SJCRH30 (cell line): ENCODE data around the gene CYCS. TPM values are rescaled to one million over a fixed set of nuclear protein-coding genes. Genes with fewer than 3 reads are reported as not detected.
"Not testable (repeated sequence)": the region's sequence is repeated elsewhere in the genome, so short reads cannot be mapped to it uniquely, and the experiment has no call there.

Experiments
- DNase-seq, 2 experiments: peaks; one replicate each; pipeline ENCODE4 v3.0.0-alpha.2; 2015 to 2020
- H3K27ac ChIP-seq: fragments of 250-450 bp; sonication (Bioruptor Pico); 2 replicates; pipeline ENCODE4 v1.5.1; 2020; ENCODE audit warnings: mild to moderate bottlenecking, moderate library complexity
- H3K27me3 ChIP-seq: fragments of 250-450 bp; sonication (Bioruptor Pico); 2 replicates; pipeline ENCODE4 v1.5.1; 2020; ENCODE audit warnings: mild to moderate bottlenecking, moderate library complexity
- H3K36me3 ChIP-seq: fragments of 250-450 bp; sonication (Bioruptor Pico); 2 replicates; pipeline ENCODE4 v1.5.1; 2020; ENCODE audit warnings: mild to moderate bottlenecking, moderate library complexity
- H3K4me1 ChIP-seq: fragments of 250-450 bp; sonication (Bioruptor Pico); 2 replicates; pipeline ENCODE4 v1.5.1; 2020; ENCODE audit warnings: mild to moderate bottlenecking, moderate library complexity
- H3K4me3 ChIP-seq: fragments of 250-450 bp; sonication (Bioruptor Pico); 2 replicates; pipeline ENCODE4 v1.5.1; 2020; ENCODE audit warnings: mild to moderate bottlenecking, moderate library complexity
- H3K9me3 ChIP-seq: fragments of 250-450 bp; sonication (Bioruptor Pico); replicated peaks from 2 replicates; pipeline ENCODE4 v1.5.1; 2020; ENCODE audit warnings: mild to moderate bottlenecking, moderate library complexity
- total RNA-seq: library from RNA; depleted of rRNA; stranded (reverse); fragments of >200 nt; shearing (Covaris generic); gene quantifications from 2 replicates; pipeline ENCODE4 v1.2.3, GENCODE V29; 2014; rRNA removed

Gene CYCS
- total RNA-seq, result 337 and 376 TPM in 2 replicates

DNA sequence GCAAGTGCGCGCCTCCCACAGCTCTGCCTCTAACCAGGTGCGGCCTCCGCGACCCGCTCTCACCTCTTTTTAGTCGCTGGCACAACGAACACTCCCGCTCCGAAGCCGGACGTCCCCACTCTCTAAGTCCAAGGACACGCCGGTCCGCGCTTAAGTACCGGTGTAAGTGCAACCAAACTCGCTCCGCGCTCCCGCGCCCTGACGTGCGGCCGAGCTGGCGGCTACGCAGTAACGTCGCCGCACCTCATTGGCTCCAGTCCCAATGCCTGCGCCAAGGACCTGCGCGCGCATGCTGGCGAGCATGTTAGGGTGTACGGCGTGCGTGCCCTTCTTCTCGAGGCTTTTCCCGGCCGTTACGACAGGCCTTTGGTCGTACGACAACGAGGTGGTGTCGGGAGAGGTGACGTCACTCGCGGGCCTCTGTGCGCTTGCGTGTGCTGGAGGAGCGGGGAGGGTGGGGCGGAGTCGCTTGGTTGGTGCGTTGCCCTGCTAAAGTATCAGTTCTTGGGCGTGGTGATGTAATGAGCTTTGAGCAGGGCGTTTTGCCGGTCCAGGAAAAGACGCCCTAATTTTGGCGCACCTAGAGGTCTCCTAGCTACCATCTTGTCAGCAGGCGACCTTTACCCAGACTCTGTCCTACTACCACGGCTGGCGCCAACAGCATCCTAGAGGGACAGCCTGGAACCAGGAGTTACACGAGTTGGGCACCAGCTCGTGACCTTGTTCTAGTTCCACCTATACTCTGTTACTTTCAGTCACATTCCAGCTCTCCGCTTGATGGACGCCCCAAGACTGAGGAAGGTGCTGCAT lies at the start of gene CYCS:
TSS of gene CYCS (minus strand) at position 124 of the 810 bp plus-strand sequence. CDS start 1,141 bp downstream, outside the sequence.
- H3K27me3 ChIP-seq, result no peaks in the 10 kb centered on the region
- H3K9me3 ChIP-seq, result no peaks in the 10 kb centered on the region
- peak within 1 kb of the TSS; percentile 79 for H3K4me3 ChIP-seq
- H3K4me1 ChIP-seq, result no peaks in the 10 kb centered on the region
- DNase-seq, result peak; percentile 100
- H3K27ac ChIP-seq, result peak within 1 kb of the TSS; percentile 35
- H3K36me3 ChIP-seq, result peaks cover 35% of the 10 kb centered on the region

DNA sequence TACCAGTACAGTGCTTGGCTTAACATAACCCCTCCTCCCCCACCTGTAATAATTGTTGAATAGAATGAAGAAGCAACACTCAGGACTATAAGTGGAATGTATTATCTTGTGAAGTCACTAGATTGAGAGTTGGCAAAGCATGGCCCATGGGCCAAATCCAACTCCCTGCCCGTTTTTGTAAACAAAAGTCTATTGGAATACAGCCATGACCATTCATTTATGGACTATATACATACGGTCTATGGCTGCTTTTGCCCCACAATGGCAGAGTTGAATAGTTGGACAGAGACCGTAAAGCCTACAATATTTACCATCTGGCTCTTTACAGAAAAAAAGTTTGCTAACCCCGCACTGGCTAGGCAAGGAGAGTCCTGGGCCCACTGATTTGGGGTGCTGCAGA lies 48.1 kb upstream of the CYCS start:
- no peaks in the 10 kb centered on the region for H3K27me3 ChIP-seq
- no peak for DNase-seq
- no peaks in the 10 kb centered on the region for H3K9me3 ChIP-seq
- H3K36me3 ChIP-seq, result no peaks in the 10 kb centered on the region
- no peak overlapping the region for H3K4me3 ChIP-seq
- H3K27ac ChIP-seq, result no peak overlapping the region
- no peaks in the 10 kb centered on the region for H3K4me1 ChIP-seq

DNA sequence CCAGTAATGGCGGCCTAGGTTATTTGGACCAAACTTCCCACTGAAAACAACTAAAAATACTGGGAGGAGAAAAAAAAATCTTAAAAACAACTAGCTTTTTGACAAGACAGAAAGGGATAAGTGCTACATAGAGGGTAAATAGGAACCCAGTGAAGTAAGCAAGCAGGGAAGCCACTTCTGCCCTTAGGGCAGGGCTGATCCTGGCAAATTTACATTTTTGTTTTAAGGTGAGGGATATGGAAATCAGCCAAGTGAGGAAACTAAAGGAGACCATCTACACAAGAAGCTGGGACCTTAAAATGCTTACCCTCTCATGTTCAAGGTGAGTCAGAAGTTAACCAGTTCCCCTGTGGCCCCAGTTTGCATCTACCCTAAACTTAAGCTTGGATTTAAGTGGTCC lies 46.5 kb upstream of the CYCS start:
- no peaks in the 10 kb centered on the region for H3K9me3 ChIP-seq
- H3K27me3 ChIP-seq, result no peaks in the 10 kb centered on the region
- no peaks in the 10 kb centered on the region for H3K4me1 ChIP-seq
- no peak overlapping the region for H3K4me3 ChIP-seq
- no peak overlapping the region for H3K27ac ChIP-seq
- peaks cover 8% of the 10 kb centered on the region for H3K36me3 ChIP-seq
- no peak for DNase-seq

DNA sequence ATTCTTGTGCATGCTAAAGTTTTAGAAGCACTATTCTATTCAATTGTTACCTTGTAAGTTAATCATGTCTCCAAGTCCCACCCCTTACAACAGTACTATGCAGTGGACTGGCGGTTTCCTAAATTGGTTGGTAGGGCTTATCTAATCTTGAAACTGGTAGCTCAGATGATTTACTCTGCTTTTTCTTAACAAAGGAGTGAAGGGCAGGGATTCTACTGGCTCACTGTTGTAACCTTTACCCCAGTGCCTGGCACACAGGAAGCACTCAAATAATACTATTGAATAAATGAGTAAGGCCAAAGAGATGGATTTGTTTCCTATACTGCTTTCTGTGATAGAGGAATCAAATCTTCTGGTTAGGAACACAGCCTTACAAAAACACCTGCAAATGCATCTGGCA lies 46.0 kb upstream of the CYCS start:
- H3K4me1 ChIP-seq, result no peaks in the 10 kb centered on the region
- H3K27ac ChIP-seq, result no peak overlapping the region
- DNase-seq, result no peak
- no peaks in the 10 kb centered on the region for H3K9me3 ChIP-seq
- H3K27me3 ChIP-seq, result no peaks in the 10 kb centered on the region
- no peak overlapping the region for H3K4me3 ChIP-seq
- peaks cover 8% of the 10 kb centered on the region for H3K36me3 ChIP-seq

DNA sequence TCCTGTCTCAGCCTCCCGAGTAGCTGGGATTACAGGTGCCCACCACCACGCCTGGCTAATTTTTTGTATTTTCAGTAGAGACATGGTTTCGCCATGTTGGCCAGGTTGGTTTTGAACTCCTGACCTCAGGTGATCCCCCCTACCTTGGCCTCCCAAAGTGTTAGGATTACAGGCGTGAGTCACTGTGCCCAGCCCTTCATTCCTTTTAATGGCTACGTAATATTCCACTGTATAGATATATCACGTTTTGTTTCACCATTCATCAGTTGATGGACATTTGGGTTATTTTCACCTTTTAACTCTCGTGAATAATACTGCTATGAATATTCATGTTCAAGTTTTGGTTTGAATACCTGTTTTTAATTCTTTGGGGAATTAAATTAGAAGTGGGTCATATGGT lies 44.6 kb upstream of the CYCS start:
- no peaks in the 10 kb centered on the region for H3K4me1 ChIP-seq
- no peaks in the 10 kb centered on the region for H3K27me3 ChIP-seq
- peaks cover 8% of the 10 kb centered on the region for H3K36me3 ChIP-seq
- no peaks in the 10 kb centered on the region for H3K9me3 ChIP-seq
- DNase-seq, result no peak
- no peak overlapping the region for H3K4me3 ChIP-seq
- no peak overlapping the region for H3K27ac ChIP-seq

DNA sequence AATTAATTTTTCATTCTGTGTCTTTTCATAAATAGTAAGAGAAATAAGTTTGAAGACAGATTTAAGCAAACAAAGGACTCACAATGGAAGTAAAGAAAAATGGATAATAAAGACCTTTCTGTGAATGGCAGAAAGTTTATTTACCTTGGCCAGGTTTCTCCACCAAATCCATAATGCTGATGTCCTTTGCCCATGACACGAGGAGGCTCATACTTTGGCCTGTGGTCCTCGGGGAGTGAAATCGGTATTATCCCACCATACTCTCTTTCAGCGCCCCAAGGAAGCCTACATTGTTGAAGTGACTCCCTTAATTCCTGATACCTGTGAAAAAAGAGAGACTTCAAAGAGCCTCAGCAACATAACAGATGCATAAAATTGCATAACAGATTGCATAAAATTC lies 43.1 kb upstream of the CYCS start:
- H3K27me3 ChIP-seq, result no peaks in the 10 kb centered on the region
- DNase-seq, result no peak
- no peak overlapping the region for H3K27ac ChIP-seq
- H3K36me3 ChIP-seq, result peaks cover 8% of the 10 kb centered on the region
- no peaks in the 10 kb centered on the region for H3K4me1 ChIP-seq
- no peaks in the 10 kb centered on the region for H3K9me3 ChIP-seq
- no peak overlapping the region for H3K4me3 ChIP-seq

DNA sequence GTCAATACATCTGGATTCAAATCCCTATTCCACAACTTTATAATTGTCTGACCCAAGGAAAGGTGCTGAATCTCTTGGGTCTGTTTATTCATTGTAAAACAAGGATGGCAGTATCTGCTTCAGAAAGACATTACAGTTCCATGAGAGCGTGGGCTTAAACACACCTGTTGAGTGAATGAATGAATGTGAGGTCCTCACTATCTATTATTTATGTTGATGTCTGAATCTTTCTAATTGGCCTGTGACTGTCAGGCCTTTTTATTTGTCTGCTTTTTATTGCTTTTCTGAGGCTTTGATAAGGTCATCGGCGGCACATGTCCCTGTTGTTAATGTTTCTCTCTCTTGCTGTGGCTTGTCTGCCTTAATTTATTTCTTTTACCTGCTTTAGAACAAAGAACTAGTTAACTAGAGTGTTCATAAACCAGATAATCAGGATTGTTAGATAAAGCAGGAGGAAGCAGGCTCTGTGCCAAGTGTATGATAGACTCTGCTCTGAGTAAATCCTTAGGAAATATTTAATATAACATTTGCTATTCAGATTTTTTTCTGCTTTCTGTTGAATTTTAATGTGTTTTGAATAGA lies 42.3 kb upstream of the CYCS start:
- H3K27me3 ChIP-seq, result no peaks in the 10 kb centered on the region
- no peak overlapping the region for H3K27ac ChIP-seq
- H3K36me3 ChIP-seq, result peaks cover 8% of the 10 kb centered on the region
- H3K9me3 ChIP-seq, result no peaks in the 10 kb centered on the region
- no peak overlapping the region for H3K4me3 ChIP-seq
- DNase-seq, result no peak
- H3K4me1 ChIP-seq, result no peaks in the 10 kb centered on the region

DNA sequence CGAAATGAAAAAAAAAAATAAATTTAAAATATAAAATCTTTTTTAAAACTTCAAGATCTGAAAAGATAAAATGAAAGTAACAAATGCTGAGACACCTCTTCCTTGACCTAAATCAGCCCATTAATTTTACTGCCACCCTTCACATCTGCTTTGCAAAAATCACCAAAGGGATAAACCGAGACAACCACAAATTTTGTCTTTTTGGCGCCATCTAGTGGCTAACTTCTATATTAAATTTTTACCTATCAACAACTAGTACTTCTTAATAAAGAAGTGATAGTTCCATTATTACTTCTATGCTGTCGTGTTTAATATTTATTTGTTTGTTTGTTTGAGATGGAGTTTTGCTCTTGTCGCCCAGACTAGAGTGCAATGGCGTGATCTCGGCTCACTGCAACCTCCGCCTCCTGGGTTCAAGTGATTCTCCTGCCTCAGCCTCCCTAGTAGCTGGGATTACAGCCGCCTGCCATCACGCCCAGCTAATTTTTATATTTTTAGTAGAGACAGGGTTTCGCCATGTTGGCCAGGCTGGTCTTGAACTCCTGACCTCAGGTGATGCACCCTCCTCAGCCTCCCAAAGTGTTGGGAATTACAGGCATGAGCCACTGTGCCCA lies 35.0 kb upstream of the CYCS start:
- H3K9me3 ChIP-seq, H3K27me3 ChIP-seq, H3K4me3 ChIP-seq, H3K36me3 ChIP-seq, H3K4me1 ChIP-seq, H3K27ac ChIP-seq: not testable (repeated sequence)
- peak in 1 of 2 experiments; percentile 78 for DNase-seq

DNA sequence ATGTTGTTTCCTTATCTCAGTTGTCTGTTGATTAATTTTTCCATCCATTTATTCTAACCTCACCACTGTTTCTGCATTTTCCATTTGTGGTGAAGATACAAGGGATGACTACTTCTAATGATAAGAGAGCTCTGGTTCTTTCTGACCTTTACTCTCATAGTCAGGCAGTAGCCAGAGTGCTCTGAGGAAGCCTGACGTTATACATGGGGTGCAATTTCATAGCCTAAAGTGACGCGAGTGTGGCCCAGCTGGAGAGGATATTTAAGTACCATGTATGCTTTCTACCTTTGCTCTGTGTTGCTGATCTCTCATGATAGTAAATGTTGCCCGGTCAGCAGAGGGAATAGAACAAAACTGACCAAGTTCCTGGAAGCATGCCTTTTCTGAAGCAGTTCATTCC lies 33.9 kb upstream of the CYCS start:
- no peaks in the 10 kb centered on the region for H3K36me3 ChIP-seq
- H3K4me1 ChIP-seq, result no peaks in the 10 kb centered on the region
- no peak overlapping the region for H3K27ac ChIP-seq
- no peaks in the 10 kb centered on the region for H3K27me3 ChIP-seq
- H3K9me3 ChIP-seq, result no peaks in the 10 kb centered on the region
- no peak for DNase-seq
- H3K4me3 ChIP-seq, result no peak overlapping the region

DNA sequence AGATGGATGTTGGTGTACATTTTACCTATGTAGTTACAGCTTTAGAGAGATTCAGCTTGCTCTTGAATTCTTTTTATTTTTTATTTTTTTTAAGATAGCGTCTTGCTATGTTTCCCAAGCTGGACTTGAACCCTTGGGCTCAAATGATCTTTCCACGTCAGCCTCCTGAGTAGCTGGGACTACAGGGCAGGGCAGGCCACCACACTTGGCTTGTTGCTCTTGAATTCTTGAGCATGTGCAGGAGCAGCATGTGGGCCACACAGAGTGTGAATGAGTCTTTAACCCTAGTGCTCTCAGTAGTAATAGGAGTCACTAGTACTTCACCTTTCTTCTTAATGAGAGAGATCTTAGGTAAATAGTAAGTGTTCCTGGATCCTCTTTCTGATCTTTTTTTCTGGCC lies 26.7 kb upstream of the CYCS start:
- Histone ChIP-seq H3K27me3 (no peaks in the 10 kb centered on the region), H3K36me3 (no peaks in the 10 kb centered on the region), H3K27ac (no peak overlapping the region), H3K4me1 (no peaks in the 10 kb centered on the region), H3K9me3 (no peaks in the 10 kb centered on the region), H3K4me3 (no peak overlapping the region)
- no peak for DNase-seq

DNA sequence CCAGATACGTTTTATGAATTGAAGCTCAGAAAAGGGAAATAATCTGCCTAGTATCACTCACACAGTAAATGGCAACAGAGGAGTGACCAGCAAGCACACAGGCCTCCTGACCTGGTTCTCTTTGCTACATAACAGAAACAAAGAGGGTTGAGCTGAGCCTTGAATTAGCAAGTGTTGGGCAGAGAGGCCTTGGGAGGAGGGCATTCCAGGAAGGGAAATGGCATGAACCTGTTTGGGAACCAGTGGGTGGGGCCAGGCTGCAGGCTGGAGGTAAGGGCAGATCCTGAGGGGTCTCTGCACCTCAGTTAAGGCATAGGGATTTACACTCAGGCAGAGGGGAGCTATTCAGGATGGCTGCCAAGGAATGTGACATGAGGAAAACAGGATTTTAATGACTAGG lies 24.8 kb upstream of the CYCS start:
- H3K4me1 ChIP-seq, result no peaks in the 10 kb centered on the region
- no peak overlapping the region for H3K27ac ChIP-seq
- no peaks in the 10 kb centered on the region for H3K36me3 ChIP-seq
- H3K27me3 ChIP-seq, result no peaks in the 10 kb centered on the region
- no peaks in the 10 kb centered on the region for H3K9me3 ChIP-seq
- no peak for DNase-seq
- no peak overlapping the region for H3K4me3 ChIP-seq

DNA sequence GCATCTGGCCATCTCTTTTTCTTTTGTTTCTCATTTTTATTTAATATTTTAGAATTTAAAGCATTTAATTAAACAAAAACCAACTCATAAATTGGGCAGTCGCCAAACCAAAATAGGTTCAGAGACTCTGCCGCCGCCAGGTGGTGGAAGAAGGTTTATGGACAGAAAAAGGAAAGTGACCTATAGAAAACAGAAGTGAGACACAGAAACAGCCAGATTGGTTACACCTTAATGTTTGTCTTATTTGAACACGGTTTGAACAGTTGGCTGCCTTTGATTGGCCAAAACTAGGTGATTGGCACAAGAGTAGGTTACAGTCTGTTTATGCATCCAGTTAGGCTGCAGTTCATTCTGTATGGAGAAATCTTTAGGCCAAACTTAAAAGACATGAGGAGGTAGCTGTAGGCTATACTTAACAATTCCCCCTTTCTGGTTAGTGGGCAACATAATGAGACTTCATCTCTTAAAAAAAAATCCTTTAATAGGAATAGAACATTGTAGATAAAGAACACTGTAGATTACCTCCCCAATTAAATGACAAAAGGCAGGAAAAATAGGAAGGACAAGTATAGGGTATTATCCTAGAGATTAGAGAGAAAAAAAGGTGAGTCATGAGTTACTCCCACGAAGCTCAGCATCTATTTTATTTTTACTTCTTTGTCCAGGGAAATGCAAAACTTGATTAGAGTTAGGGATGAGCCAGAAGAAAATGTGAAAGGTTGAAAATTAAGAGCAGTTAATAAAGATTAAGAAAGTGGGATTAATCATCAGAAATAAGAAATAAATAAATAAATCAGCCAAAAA lies 23.9 kb upstream of the CYCS start:
- H3K27me3 ChIP-seq, result no peaks in the 10 kb centered on the region
- no peak overlapping the region for H3K27ac ChIP-seq
- no peaks in the 10 kb centered on the region for H3K9me3 ChIP-seq
- H3K36me3 ChIP-seq, result no peaks in the 10 kb centered on the region
- H3K4me1 ChIP-seq, result no peaks in the 10 kb centered on the region
- H3K4me3 ChIP-seq, result no peak overlapping the region
- DNase-seq, result no peak

DNA sequence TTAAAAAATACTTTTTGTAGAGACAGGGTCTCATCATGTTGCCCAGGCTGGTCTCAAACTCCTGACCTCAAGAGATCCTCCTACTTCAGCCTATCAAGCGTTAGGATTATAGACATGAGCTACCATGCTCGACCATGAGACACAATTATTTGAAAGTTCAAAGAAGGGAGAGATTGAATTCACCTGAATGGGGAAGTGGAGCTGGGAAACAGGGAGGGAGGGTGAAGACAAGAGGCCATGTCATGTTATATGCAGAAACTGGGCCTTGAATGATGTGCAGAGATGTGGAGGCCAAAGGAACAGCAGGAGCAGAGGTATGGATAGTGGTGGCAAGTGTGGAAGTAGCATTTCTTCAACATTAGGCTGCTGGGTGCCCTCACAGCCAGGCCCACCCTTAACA lies 18.7 kb upstream of the CYCS start:
- 0 out of 2 replicates have a peak, but pooled peaks cover 3% of the 10 kb centered on the region for H3K36me3 ChIP-seq
- DNase-seq, result no peak
- H3K4me3 ChIP-seq, result no peak overlapping the region
- H3K9me3 ChIP-seq, result no peaks in the 10 kb centered on the region
- H3K4me1 ChIP-seq, result no peaks in the 10 kb centered on the region; the same call in 1 of the 2 replicates
- no peak overlapping the region for H3K27ac ChIP-seq
- H3K27me3 ChIP-seq, result no peaks in the 10 kb centered on the region

DNA sequence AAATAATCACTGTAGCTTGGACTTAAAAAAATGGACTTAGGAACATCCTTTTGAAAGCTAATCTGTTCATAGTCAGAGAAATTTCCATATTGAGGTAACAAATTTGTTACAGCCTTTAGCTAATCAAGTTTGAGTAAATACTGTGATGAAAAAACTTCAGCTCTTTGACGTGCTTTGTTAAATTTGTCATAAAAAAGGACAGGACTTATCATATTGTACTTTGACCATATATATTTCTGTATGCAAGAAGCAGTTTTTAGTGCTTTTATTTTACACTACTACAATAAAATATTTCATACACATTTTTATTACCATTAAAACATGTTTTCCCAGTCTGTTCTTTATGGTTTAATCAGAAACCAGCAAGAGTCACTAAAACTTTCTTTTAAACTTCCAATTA lies 14.5 kb upstream of the CYCS start:
- H3K27me3 ChIP-seq, result no peaks in the 10 kb centered on the region
- no peak overlapping the region for H3K27ac ChIP-seq
- H3K9me3 ChIP-seq, result no peaks in the 10 kb centered on the region
- 0 out of 2 replicates have a peak, but pooled peaks cover 3% of the 10 kb centered on the region for H3K36me3 ChIP-seq
- no peak for DNase-seq
- H3K4me3 ChIP-seq, result no peak overlapping the region
- no peaks in the 10 kb centered on the region; the same call in 1 of the 2 replicates for H3K4me1 ChIP-seq
